Measurements from ENCODE around the gene RAP1GAP. TPM values are rescaled to one million over a fixed set of nuclear protein-coding genes. Genes with fewer than 3 reads are reported as not detected.

The RAP1GAP gene
- total RNA-seq, 1 experiment from 2014 or later = 13.4 TPM

- H3K27me3 ChIP-seq (ENCODE audit: insufficient read depth, low read length) = no peaks in the 10 kb centered on the region
Measured at GRCh38 chr1:21589618-21590017, 79.5 kb downstream of the RAP1GAP start.

More at GRCh38 chr1:21589618-21590017, 79.5 kb downstream of the RAP1GAP start:
- Histone ChIP-seq H3K9me2 (ENCODE audit: insufficient read depth) (no peaks in the 10 kb centered on the region), H3K4me1 (ENCODE audit: control insufficient read depth in 1 of 2, insufficient read depth in 2 of 2, low read length in 2 of 2) (peaks cover 25 to 45% of the 10 kb centered on the region in 2 experiments), H3K27ac (ENCODE audit: low read depth, low read length) (no peak overlapping the region), H2AFZ (ENCODE audit: low read depth, low read length, poor library complexity, severe bottlenecking) (no peak overlapping the region), H3K9ac (ENCODE audit: low read length) (no peak overlapping the region), H3K36me3 (ENCODE audit: control insufficient read depth in 1 of 2, insufficient read depth in 2 of 2, low read length in 2 of 2) (no peaks in the 10 kb centered on the region), H3K4me3 (replicated peaks in 1 of 2; ENCODE audit: low read depth in 1 of 2, low read length in 2 of 2) (no peak overlapping the region), H4K20me1 (ENCODE audit: insufficient read depth) (no peaks in the 10 kb centered on the region), H3K4me2 (ENCODE audit: low read length) (no peak overlapping the region), H3K79me2 (ENCODE audit: insufficient read depth, low read length) (no peaks in the 10 kb centered on the region), H3K9me3 (ENCODE audit: control insufficient read depth in 1 of 2, insufficient read depth in 1 of 2, low read depth in 1 of 2, low read length in 2 of 2) (no peaks in the 10 kb centered on the region)
- RAD21 ChIA-PET (ENCODE audit: low non-redundant PET in 1 of 2, low total read pairs in 2 of 2, uncharacterized antibody in 2 of 2, unreplicated experiment in 2 of 2) = no interaction called here
- no TSS peak for BruUV-seq (replicated peaks)
- DNase-seq (ENCODE audit: low read depth, low spot score) = no peak
- TF ChIP-seq SRF (IDR thresholded peaks at IDR 0.05; ENCODE audit: low read depth) = no peak
- no peak for TF ChIP-seq CTCF (IDR thresholded peaks at IDR 0.05 in 2 of 3, conservative IDR thresholded peaks at IDR 0.05 in 1 of 3; ENCODE audit: borderline replicate concordance in 1 of 3, insufficient read depth in 1 of 3, low read depth in 2 of 3, low read length in 2 of 3)
- TF ChIP-seq MAX (IDR thresholded peaks at IDR 0.05) = no peak
- TF ChIP-seq SP1 (IDR thresholded peaks at IDR 0.05; ENCODE audit: low read depth) = no peak
- TF ChIP-seq YY1 (IDR thresholded peaks at IDR 0.05; ENCODE audit: extremely low read depth, insufficient replicate concordance, low read depth, low read length) = no peak
- no peak for TF ChIP-seq REST (IDR thresholded peaks at IDR 0.05; ENCODE audit: low read depth)
- POLR2A ChIA-PET = no interaction called here
- CTCF ChIA-PET = no interaction called here
- no peak for ATAC-seq
- intact Hi-C loops (cut with micrococcal nuclease) = no loop called here

Measured in HCT116 (cell line).